IMR-90 (cell line): ENCODE data around the gene GPR65. TPM values are rescaled to one million over a fixed set of nuclear protein-coding genes. Genes with fewer than 3 reads are reported as not detected.

Experiments
- ATAC-seq: fragments of 200-7000 bp; cut with Tn5 transposase; 2 replicates; pipeline ENCODE4 v1.9.1; 2020; ENCODE audit warnings: low read depth, mild to moderate bottlenecking, moderate library complexity
- BruUV-seq: library from RNA; stranded (reverse); fragments of 400-500 nt; replicated peaks from 2 replicates; lab custom pipeline; 2021; lab: Mats Ljungman, UMichigan
- CTCF ChIA-PET: fragments of 300-600 bp; formaldehyde crosslinking; extraction: SDS; loops from one replicate; lab custom pipeline; 2021; ENCODE audit warnings: antibody characterized with exemption; lab: Yijun Ruan, JAX
- POLR2A ChIA-PET: fragments of 300-600 bp; sonication (Branson Sonifier 250); formaldehyde crosslinking; loops from one replicate; lab custom pipeline; 2022; ENCODE audit warnings: antibody characterized with exemption; ENCODE audit not compliant: unreplicated experiment; lab: Charles Lee
- DNase-seq: peaks from one replicate; pipeline ENCODE4 v3.0.0; 2013
- H2AFZ ChIP-seq: replicated peaks from 2 replicates; pipeline ENCODE3; 2013; ENCODE audit warnings: low read length, mild to moderate bottlenecking; ENCODE audit not compliant: poor library complexity
- H2AK5ac ChIP-seq: 2 replicates; pipeline ENCODE4 v1.6.1; 2013; ENCODE audit warnings: low read depth, low read length, inconsistent platforms
- H2AK9ac ChIP-seq: replicated peaks from 2 replicates; pipeline ENCODE3; 2013; ENCODE audit warnings: mild to moderate bottlenecking, low read depth, low read length, moderate library complexity; ENCODE audit not compliant: poor library complexity
- H2BK120ac ChIP-seq: 2 replicates; pipeline ENCODE4 v1.6.1; 2013; ENCODE audit warnings: low read depth, low read length, inconsistent platforms
- H2BK15ac ChIP-seq: 3 replicates; pipeline ENCODE4 v1.6.1; 2013; ENCODE audit warnings: low read depth, low read length, inconsistent platforms
- H2BK20ac ChIP-seq: 2 replicates; pipeline ENCODE4 v1.6.1; 2013; ENCODE audit warnings: low read depth, mild to moderate bottlenecking, inconsistent platforms, low read length, moderate library complexity
- H2BK5ac ChIP-seq: 2 replicates; pipeline ENCODE4 v1.6.1; 2013; ENCODE audit warnings: mild to moderate bottlenecking, low read depth, low read length, inconsistent platforms; ENCODE audit not compliant: poor library complexity, severe bottlenecking
- H3K14ac ChIP-seq: replicated peaks from 2 replicates; pipeline ENCODE4 v1.6.1; 2013; ENCODE audit warnings: low read depth, low read length, inconsistent platforms
- H3K18ac ChIP-seq: 2 replicates; pipeline ENCODE4 v1.6.1; 2013; ENCODE audit warnings: low read depth, low read length, control low read depth
- H3K23ac ChIP-seq: 2 replicates; pipeline ENCODE4 v1.6.1; 2013; ENCODE audit warnings: low read depth, low read length, inconsistent platforms
- H3K27ac ChIP-seq: 2 replicates; pipeline ENCODE4 v1.5.1; 2013; ENCODE audit warnings: mild to moderate bottlenecking, control low read depth, low read length; ENCODE audit not compliant: insufficient read depth
- H3K27me3 ChIP-seq: 2 replicates; pipeline ENCODE4 v1.6.1; 2013; ENCODE audit warnings: low read length; ENCODE audit not compliant: control insufficient read depth, insufficient read depth
- H3K36me3 ChIP-seq: 2 replicates; pipeline ENCODE4 v1.6.1; 2013; ENCODE audit warnings: low read length, mixed read lengths; ENCODE audit not compliant: control insufficient read depth, insufficient read depth
- H3K4ac ChIP-seq: 2 replicates; pipeline ENCODE4 v1.6.1; 2013; ENCODE audit warnings: low read depth, low read length, inconsistent platforms
- H3K4me1 ChIP-seq: 2 replicates; pipeline ENCODE4 v1.6.1; 2013; ENCODE audit warnings: low read length, mixed read lengths; ENCODE audit not compliant: control insufficient read depth, insufficient read depth
- H3K4me2 ChIP-seq: 2 replicates; pipeline ENCODE4 v1.6.1; 2013; ENCODE audit warnings: low read depth, mild to moderate bottlenecking, control low read depth, low read length, moderate library complexity
- H3K4me3 ChIP-seq: 2 replicates; pipeline ENCODE4 v1.5.1; 2013; ENCODE audit warnings: low read depth, mild to moderate bottlenecking, control low read depth, low read length, moderate library complexity; ENCODE audit not compliant: insufficient read depth
- H3K56ac ChIP-seq: 2 replicates; pipeline ENCODE4 v1.6.1; 2013; ENCODE audit warnings: low read length, inconsistent platforms; ENCODE audit not compliant: insufficient read depth; ENCODE audit errors: extremely low read depth
- H3K79me1 ChIP-seq, 2 experiments: 2 replicates each; pipeline ENCODE4 v1.6.1; 2013; ENCODE audit warnings: low read length in 2 of 2, inconsistent platforms in 1 of 2, low read depth in 1 of 2
- H3K9ac ChIP-seq: 2 replicates; pipeline ENCODE4 v1.6.1; 2013; ENCODE audit warnings: low read depth, low read length, control low read depth
- H3K9me1 ChIP-seq: 2 replicates; pipeline ENCODE4 v1.6.1; 2013; ENCODE audit warnings: low read length, inconsistent platforms; ENCODE audit not compliant: insufficient read depth
- H3K9me3 ChIP-seq: 2 replicates; pipeline ENCODE4 v1.6.1; 2013; ENCODE audit warnings: low read length; ENCODE audit not compliant: control insufficient read depth, insufficient read depth
- H4K20me1 ChIP-seq: 2 replicates; pipeline ENCODE4 v1.6.1; 2013; ENCODE audit warnings: low read length, inconsistent platforms; ENCODE audit not compliant: insufficient read depth
- H4K5ac ChIP-seq: 2 replicates; pipeline ENCODE4 v1.6.1; 2013; ENCODE audit warnings: mild to moderate bottlenecking, low read depth, low read length, control low read depth
- H4K8ac ChIP-seq, 2 experiments: 2 replicates each; pipeline ENCODE4 v1.6.1; 2013; ENCODE audit warnings: low read depth in 2 of 2, low read length in 2 of 2, control low read depth in 1 of 2, inconsistent platforms in 1 of 2
- H4K91ac ChIP-seq: 2 replicates; pipeline ENCODE4 v1.6.1; 2013; ENCODE audit warnings: low read depth, low read length, inconsistent platforms; ENCODE audit not compliant: insufficient read depth
- BHLHE40 ChIP-seq: fragments of 150-350 bp; IDR thresholded peaks from 2 replicates; pipeline ENCODE4 v1.6.1; 2016; ENCODE audit warnings: mild to moderate bottlenecking, low read depth, low read length
- CHD1 ChIP-seq: IDR thresholded peaks from 2 replicates; pipeline ENCODE4 v1.6.1; 2012; ENCODE audit warnings: low read depth, low read length, improper control_type of control experiment
- FOS ChIP-seq: fragments of 150-350 bp; IDR thresholded peaks from 2 replicates; pipeline ENCODE4 v1.6.1; 2016; ENCODE audit warnings: low read depth, low read length
- MAFK ChIP-seq: IDR thresholded peaks from 2 replicates; pipeline ENCODE4 v1.6.1; 2012; ENCODE audit warnings: low read depth, low read length, improper control_type of control experiment
- NFE2L2 ChIP-seq: fragments of 150-350 bp; IDR thresholded peaks from 2 replicates; pipeline ENCODE4 v1.6.1; 2016; ENCODE audit warnings: low read depth, mild to moderate bottlenecking, low read length
- RAD21 ChIP-seq: IDR thresholded peaks from 2 replicates; pipeline ENCODE4 v1.6.1; 2012; ENCODE audit warnings: low read length, improper control_type of control experiment
- RCOR1 ChIP-seq: IDR thresholded peaks from 2 replicates; pipeline ENCODE4 v1.6.1; 2012; ENCODE audit warnings: mild to moderate bottlenecking, low read length, improper control_type of control experiment; ENCODE audit not compliant: insufficient replicate concordance
- RFX5 ChIP-seq: IDR thresholded peaks from 2 replicates; pipeline ENCODE4 v1.8.0; 2012; ENCODE audit warnings: low read depth, mild to moderate bottlenecking, low read length, moderate library complexity
- WGBS, 2 experiments: methylation state at CpG; one replicate each; pipeline versions ENCODE4 v1.1.5 to v1.1.7; 2013; ENCODE audit warnings: missing lambda C conversion rate in 2 of 2; ENCODE audit not compliant: insufficient read length in 1 of 2; ENCODE audit errors: extremely low coverage in 2 of 2; 5-methylcytosine and 5-hydroxymethylcytosine counted together
- dilution Hi-C: fragments of 300-500 bp; cut with HindIII; formaldehyde crosslinking; loops from one replicate; pipeline ENCODE4 v1.14.3; 2018; ENCODE audit warnings: low sequenced_read_pairs; ENCODE audit not compliant: unreplicated experiment
- in situ Hi-C: fragments of 300-500 bp; cut with MboI; formaldehyde crosslinking; loops from 3 replicates; pipeline ENCODE4 v1.14.3; 2019; ENCODE audit warnings: low sequenced_read_pairs, inconsistent platforms, mixed read lengths
- intact Hi-C: fragments of 100-400 bp; cut with micrococcal nuclease; formaldehyde crosslinking; loops from 2 replicates; pipeline ENCODE4 v1.10.0; 2022
- polyA plus RNA-seq, 3 experiments: library from polyadenylated mRNA; depleted of rRNA; stranded (reverse); fragments of >200 nt; gene quantifications; 2 replicates each; pipeline ENCODE4 v1.2.3, GENCODE V29; 2012; ENCODE audit warnings: low replicate concordance in 1 of 3
- total RNA-seq: library from RNA; depleted of rRNA; stranded (reverse); fragments of >200 nt; gene quantifications from 2 replicates; pipeline ENCODE4 v1.2.3, GENCODE V29; 2012
- TF ChIP-seq, protein P1 (sequence below): conservative IDR thresholded peaks from 2 replicates; pipeline ENCODE4 v1.5.1; 2012; ENCODE audit warnings: mild to moderate bottlenecking, low read depth, low read length, improper control_type of control experiment
- TF ChIP-seq, protein P2 (sequence below): fragments of 150-350 bp; IDR thresholded peaks from 2 replicates; pipeline ENCODE4 v1.6.1; 2017; ENCODE audit warnings: mild to moderate bottlenecking, antibody characterized with exemption, low read length, low read depth
- TF ChIP-seq, protein P3 (sequence below): fragments of 150-350 bp; IDR thresholded peaks from 2 replicates; pipeline ENCODE4 v1.6.1; 2016; ENCODE audit warnings: low read depth, mild to moderate bottlenecking, low read length, moderate library complexity, borderline replicate concordance

GPR65 gene
- total and polyA plus RNA-seq, 2 of the 4 experiments (the other 2 are of a cell fraction): 0.05 to 0.18 TPM

DNA sequence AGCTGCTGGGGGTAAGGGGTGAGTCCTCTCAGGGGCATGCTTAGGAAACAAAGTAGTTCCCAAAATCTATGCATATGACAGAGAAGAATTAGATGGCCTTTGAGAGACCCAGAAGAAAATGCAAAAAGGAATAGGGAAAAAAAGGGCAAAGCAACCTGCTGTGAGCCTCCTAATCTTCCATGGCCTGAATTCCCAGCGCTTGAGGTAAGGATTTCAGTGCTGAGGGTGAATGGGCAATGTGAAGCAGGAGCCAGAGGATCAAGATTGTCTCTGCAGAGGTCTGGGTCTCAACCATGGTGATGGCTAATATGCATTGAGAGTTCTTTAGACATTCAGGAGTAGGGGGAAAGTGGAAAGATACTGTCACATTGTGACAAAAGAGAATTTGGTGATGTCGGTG lies 31.5 kb downstream of the GPR65 start:
- Histone ChIP-seq H2BK20ac (no peak overlapping the region), H3K4ac (no peak overlapping the region), H3K4me2 (no peak overlapping the region), H4K5ac (no peak overlapping the region), H2AK9ac (no peak overlapping the region), H3K18ac (no peak overlapping the region), H3K14ac (no peak overlapping the region), H4K20me1 (no peaks in the 10 kb centered on the region), H3K9ac (no peak overlapping the region), H3K27ac (no peak overlapping the region), H2BK5ac (no peak overlapping the region), H3K4me3 (no peak overlapping the region), H3K27me3 (no peaks in the 10 kb centered on the region), H3K4me1 (no peaks in the 10 kb centered on the region), H4K8ac (no peak overlapping the region), H3K23ac (no peak overlapping the region), H3K36me3 (no peaks in the 10 kb centered on the region), H3K9me3 (no peaks in the 10 kb centered on the region), H2AFZ (no peak overlapping the region), H3K79me1 (no peaks in the 10 kb centered on the region), H3K56ac (no peak overlapping the region), H2BK15ac (no peak overlapping the region), H2AK5ac (no peak overlapping the region), H4K91ac (no peak overlapping the region), H3K9me1 (no peaks in the 10 kb centered on the region), H2BK120ac (no peak overlapping the region)
- dilution Hi-C loops (no loop called here), in situ Hi-C loops (no loop called here), intact Hi-C loops (no loop called here)
- POLR2A ChIA-PET: no interaction called here
- no TSS peak for BruUV-seq
- CTCF ChIA-PET: no interaction called here
- DNase-seq (no peak), ATAC-seq (no peak)
- WGBS, 2 experiments: 14% methylated on average over 1 of the region's 2 CpGs; no CpG with 5 or more reads in 1 of the 2 experiments
- TF ChIP-seq CHD1 (no peak), RCOR1 (no peak), RFX5 (no peak), NFE2L2 (no peak), RAD21 (no peak), MAFK (no peak), BHLHE40 (no peak), FOS (no peak)
- TF ChIP-seq, protein P1, sequence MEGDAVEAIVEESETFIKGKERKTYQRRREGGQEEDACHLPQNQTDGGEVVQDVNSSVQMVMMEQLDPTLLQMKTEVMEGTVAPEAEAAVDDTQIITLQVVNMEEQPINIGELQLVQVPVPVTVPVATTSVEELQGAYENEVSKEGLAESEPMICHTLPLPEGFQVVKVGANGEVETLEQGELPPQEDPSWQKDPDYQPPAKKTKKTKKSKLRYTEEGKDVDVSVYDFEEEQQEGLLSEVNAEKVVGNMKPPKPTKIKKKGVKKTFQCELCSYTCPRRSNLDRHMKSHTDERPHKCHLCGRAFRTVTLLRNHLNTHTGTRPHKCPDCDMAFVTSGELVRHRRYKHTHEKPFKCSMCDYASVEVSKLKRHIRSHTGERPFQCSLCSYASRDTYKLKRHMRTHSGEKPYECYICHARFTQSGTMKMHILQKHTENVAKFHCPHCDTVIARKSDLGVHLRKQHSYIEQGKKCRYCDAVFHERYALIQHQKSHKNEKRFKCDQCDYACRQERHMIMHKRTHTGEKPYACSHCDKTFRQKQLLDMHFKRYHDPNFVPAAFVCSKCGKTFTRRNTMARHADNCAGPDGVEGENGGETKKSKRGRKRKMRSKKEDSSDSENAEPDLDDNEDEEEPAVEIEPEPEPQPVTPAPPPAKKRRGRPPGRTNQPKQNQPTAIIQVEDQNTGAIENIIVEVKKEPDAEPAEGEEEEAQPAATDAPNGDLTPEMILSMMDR: no peak
- TF ChIP-seq, protein P2, sequence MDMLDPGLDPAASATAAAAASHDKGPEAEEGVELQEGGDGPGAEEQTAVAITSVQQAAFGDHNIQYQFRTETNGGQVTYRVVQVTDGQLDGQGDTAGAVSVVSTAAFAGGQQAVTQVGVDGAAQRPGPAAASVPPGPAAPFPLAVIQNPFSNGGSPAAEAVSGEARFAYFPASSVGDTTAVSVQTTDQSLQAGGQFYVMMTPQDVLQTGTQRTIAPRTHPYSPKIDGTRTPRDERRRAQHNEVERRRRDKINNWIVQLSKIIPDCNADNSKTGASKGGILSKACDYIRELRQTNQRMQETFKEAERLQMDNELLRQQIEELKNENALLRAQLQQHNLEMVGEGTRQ: no peak
- TF ChIP-seq, protein P3, sequence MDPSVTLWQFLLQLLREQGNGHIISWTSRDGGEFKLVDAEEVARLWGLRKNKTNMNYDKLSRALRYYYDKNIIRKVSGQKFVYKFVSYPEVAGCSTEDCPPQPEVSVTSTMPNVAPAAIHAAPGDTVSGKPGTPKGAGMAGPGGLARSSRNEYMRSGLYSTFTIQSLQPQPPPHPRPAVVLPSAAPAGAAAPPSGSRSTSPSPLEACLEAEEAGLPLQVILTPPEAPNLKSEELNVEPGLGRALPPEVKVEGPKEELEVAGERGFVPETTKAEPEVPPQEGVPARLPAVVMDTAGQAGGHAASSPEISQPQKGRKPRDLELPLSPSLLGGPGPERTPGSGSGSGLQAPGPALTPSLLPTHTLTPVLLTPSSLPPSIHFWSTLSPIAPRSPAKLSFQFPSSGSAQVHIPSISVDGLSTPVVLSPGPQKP: no peak
